DMS53 treated with DMSO at 0.1 percent for 48 hours (cell line): Measurements from ENCODE around the gene NPAT.

Experiments
- DNase-seq: peaks from one replicate; lab custom pipeline; 2025; ENCODE audit not compliant: unreplicated experiment; lab: John Stamatoyannopoulos, UW

The NPAT gene

GRCh38 chr11:108222574-108223347 lies at the start of gene NPAT, which contains the start of gene ATM:
Gene NPAT, minus strand, starts transcription at chr11:108222638. Its CDS starts 102 bp downstream, at chr11:108222536.
Gene ATM, plus strand, starts transcription at chr11:108223067. Its CDS starts 4,558 bp downstream, at chr11:108227625.
- DNase-seq, result peak; percentile 99

- no peak for DNase-seq
These were observed 47.1 kb upstream of the NPAT start for GRCh38 chr11:108269583-108269982.

GRCh38 chr11:108253176-108253575 lies 30.7 kb upstream of the NPAT start:
- no peak for DNase-seq

GRCh38 chr11:108246885-108247284 lies 24.4 kb upstream of the NPAT start:
- no peak for DNase-seq

- no peak for DNase-seq
These were observed 23.9 kb upstream of the NPAT start for GRCh38 chr11:108246308-108246707.

GRCh38 chr11:108242422-108242821 lies 20.0 kb upstream of the NPAT start:
- no peak for DNase-seq

- DNase-seq, result no peak
These were observed 19.0 kb upstream of the NPAT start for GRCh38 chr11:108241330-108242037.

GRCh38 chr11:108239076-108239475 lies 16.6 kb upstream of the NPAT start:
- no peak for DNase-seq

- no peak for DNase-seq
These were observed 14.6 kb upstream of the NPAT start for GRCh38 chr11:108237058-108237481.

- DNase-seq, result no peak
These were observed 13.2 kb upstream of the NPAT start for GRCh38 chr11:108235633-108236032.

- no peak for DNase-seq
These were observed 12.8 kb upstream of the NPAT start for GRCh38 chr11:108235192-108235591.

GRCh38 chr11:108233277-108233945 lies 11.0 kb upstream of the NPAT start:
- no peak for DNase-seq

- DNase-seq, result no peak
These were observed 5.8 kb upstream of the NPAT start for GRCh38 chr11:108228251-108228650.

- no peak for DNase-seq
These were observed 3.6 kb upstream of the NPAT start for GRCh38 chr11:108226036-108226435.

- DNase-seq, result no peak
These were observed 2.7 kb upstream of the NPAT start for GRCh38 chr11:108224911-108225786.

GRCh38 chr11:108224366-108224765 lies 1.9 kb upstream of the NPAT start:
- DNase-seq, result no peak

GRCh38 chr11:108223348-108224149 lies 1.1 kb upstream of the NPAT start:
- no peak for DNase-seq

- DNase-seq, result no peak
These were observed 396 bp downstream of the NPAT start for GRCh38 chr11:108221911-108222573.

- DNase-seq, result no peak
These were observed 1.1 kb downstream of the NPAT start for GRCh38 chr11:108221371-108221770.
